LoVo (cell line): ENCODE results near the gene ZNF485.
"Not testable (repeated sequence)": the region's sequence is repeated elsewhere in the genome, so short reads cannot be mapped to it uniquely, and the experiment has no call there.

Experiments used
- DNase-seq: peaks from one replicate; pipeline ENCODE4 v3.0.0-alpha.2; 2016; ENCODE audit warnings: low spot score

The ZNF485 gene

GRCh38 chr10:43606323-43607198 lies at the start of gene ZNF485:
TSS of gene ZNF485 (plus strand) at chr10:43606438. CDS start at chr10:43607051, 613 bp downstream.
- DNase-seq, result peak; percentile 50

GRCh38 chr10:43557214-43557613 lies 49.0 kb upstream of the ZNF485 start:
- no peak for DNase-seq

GRCh38 chr10:43569681-43570080 lies 36.6 kb upstream of the ZNF485 start:
- DNase-seq, result no peak

- no peak for DNase-seq
These were observed 35.3 kb upstream of the ZNF485 start for GRCh38 chr10:43570971-43571370.

- DNase-seq, result no peak
These were observed 32.8 kb upstream of the ZNF485 start for GRCh38 chr10:43573250-43574000.

- peak; percentile 78 for DNase-seq
These were observed 32.0 kb upstream of the ZNF485 start, which contains the start of gene ZNF239 for GRCh38 chr10:43574001-43574892. TSS of gene ZNF239 (minus strand) at chr10:43574616. CDS start at chr10:43558079, 16,537 bp downstream.

GRCh38 chr10:43574906-43575305 lies 31.3 kb upstream of the ZNF485 start:
- no peak for DNase-seq

- DNase-seq, result no peak
These were observed 30.2 kb upstream of the ZNF485 start for GRCh38 chr10:43576062-43576461.

GRCh38 chr10:43576580-43576979 lies 29.7 kb upstream of the ZNF485 start:
- DNase-seq, result no peak

- DNase-seq, result no peak
These were observed 22.2 kb upstream of the ZNF485 start for GRCh38 chr10:43584051-43584450.

GRCh38 chr10:43585046-43585445 lies 21.2 kb upstream of the ZNF485 start:
- DNase-seq, result no peak

- no peak for DNase-seq
These were observed 20.1 kb upstream of the ZNF485 start for GRCh38 chr10:43585981-43586729.

GRCh38 chr10:43586730-43587115 lies 19.5 kb upstream of the ZNF485 start:
- not testable (repeated sequence) for DNase-seq

- no peak for DNase-seq
These were observed 14.8 kb upstream of the ZNF485 start for GRCh38 chr10:43591303-43591904.

GRCh38 chr10:43594944-43595589 lies 11.2 kb upstream of the ZNF485 start:
- no peak for DNase-seq

GRCh38 chr10:43595739-43596298 lies 10.4 kb upstream of the ZNF485 start:
- no peak for DNase-seq

GRCh38 chr10:43596546-43596945 lies 9.7 kb upstream of the ZNF485 start:
- no peak for DNase-seq

- no peak for DNase-seq
These were observed 7.8 kb upstream of the ZNF485 start for GRCh38 chr10:43598446-43598845.

GRCh38 chr10:43599333-43599732 lies 6.9 kb upstream of the ZNF485 start:
- DNase-seq, result no peak

- DNase-seq, result not testable (repeated sequence)
These were observed 4.7 kb upstream of the ZNF485 start for GRCh38 chr10:43601576-43601975.
